K562 (cell line): ENCODE measurements around the gene TK1. TPM values are rescaled to one million over a fixed set of nuclear protein-coding genes. Genes with fewer than 3 reads are reported as not detected.
A peak's percentile ranks its signal among the peaks of the same experiment; 100 is the strongest.

ENCODE experiments used
- ATAC-seq: fragments of 200-7000 bp; cut with Tn5 transposase; 3 replicates; pipeline ENCODE4 v1.9.1; 2020; ENCODE audit warnings: moderate library complexity
- BruUV-seq: library from RNA; stranded (reverse); fragments of 400-500 nt; replicated peaks from 2 replicates; lab custom pipeline; 2021; lab: Mats Ljungman, UMichigan
- CTCF ChIA-PET: fragments of 300-600 bp; formaldehyde crosslinking; extraction: SDS; loops from one replicate; lab custom pipeline; 2021; ENCODE audit warnings: low intra/inter-chr PET ratio; lab: Yijun Ruan, JAX
- POLR2A ChIA-PET: fragments of 300-600, 350-650 bp; sonication (Branson Sonifier 250); formaldehyde crosslinking; extraction: SDS; loops from one replicate; lab custom pipeline; 2021; ENCODE audit warnings: antibody characterized with exemption, inconsistent platforms; lab: Yijun Ruan, JAX
- DNase-seq, 4 experiments: peaks; one replicate each; pipeline versions ENCODE4 v3.0.0 to v3.0.0-alpha.2; 2011 to 2018; ENCODE audit warnings: low spot score in 3 of 4, mixed read lengths in 3 of 4; ENCODE audit errors: extremely low read depth in 1 of 4
- FAIRE-seq: peaks from 2 replicates; lab custom pipeline; 2011; peaks lifted over from hg19 to GRCh38; lab: Jason Lieb, UNC
- H2AFZ ChIP-seq: 2 replicates; pipeline ENCODE4 v1.6.0; 2011; ENCODE audit warnings: low read depth, low read length, control low read depth, inconsistent platforms
- H3K27ac ChIP-seq: fragments of 200-600 bp; 3 replicates; pipeline ENCODE4 v1.8.0; 2011; ENCODE audit warnings: low read depth, mild to moderate bottlenecking, control low read depth, inconsistent platforms, low read length, moderate library complexity, mixed read lengths; ENCODE audit errors: extremely low read depth
- H3K27me3 ChIP-seq, 2 experiments: fragments of 300-600 bp in 1 of 2; 2 replicates in 1 of 2; 3 replicates in 1 of 2; pipeline versions ENCODE4 v1.6.0 to v1.8.0; 2011; ENCODE audit warnings: inconsistent platforms in 2 of 2, low read length in 2 of 2, mild to moderate bottlenecking in 1 of 2, mixed read lengths in 1 of 2, moderate library complexity in 1 of 2; ENCODE audit not compliant: control insufficient read depth in 2 of 2, insufficient read depth in 2 of 2
- H3K36me3 ChIP-seq: fragments of 300-600 bp; 3 replicates; pipeline ENCODE4 v1.8.0; 2011; ENCODE audit warnings: mild to moderate bottlenecking, low read length, inconsistent platforms; ENCODE audit not compliant: control insufficient read depth, insufficient read depth
- H3K4me1 ChIP-seq, 2 experiments: fragments of 200-600 bp in 1 of 2; replicated peaks in 1 of 2; 2 replicates in 1 of 2; 3 replicates in 1 of 2; pipeline versions ENCODE4 v1.5.1 to v1.8.0; 2011; ENCODE audit warnings: inconsistent platforms in 2 of 2, low read length in 2 of 2, mild to moderate bottlenecking in 1 of 2, mixed read lengths in 1 of 2, moderate library complexity in 1 of 2; ENCODE audit not compliant: control insufficient read depth in 2 of 2, insufficient read depth in 2 of 2
- H3K4me2 ChIP-seq: 2 replicates; pipeline ENCODE4 v1.6.1; 2011; ENCODE audit warnings: low read length, control low read depth, inconsistent platforms, mixed read lengths; ENCODE audit not compliant: insufficient read depth
- H3K4me3 ChIP-seq: fragments of 200-600 bp; sonication (generic), shearing (Covaris generic); 2 replicates; pipeline ENCODE4 v1.5.1; 2016; ENCODE audit warnings: control low read depth, inconsistent platforms
- H3K79me2 ChIP-seq: fragments of 200-600 bp; 3 replicates; pipeline ENCODE4 v1.8.0; 2011; ENCODE audit warnings: low read length, inconsistent platforms; ENCODE audit not compliant: control insufficient read depth, insufficient read depth
- H3K9ac ChIP-seq, 2 experiments: 2 replicates each; pipeline versions ENCODE4 v1.6.0 to v1.6.1; 2011; ENCODE audit warnings: low read depth in 2 of 2, low read length in 2 of 2, control low read depth in 1 of 2, inconsistent platforms in 1 of 2, mild to moderate bottlenecking in 1 of 2, mixed read lengths in 1 of 2; ENCODE audit not compliant: insufficient read depth in 1 of 2
- H3K9me1 ChIP-seq: one replicate; pipeline ENCODE4 v1.6.0; 2011; ENCODE audit warnings: inconsistent platforms, mild to moderate bottlenecking, low read length, moderate library complexity; ENCODE audit not compliant: control insufficient read depth, insufficient read depth
- H3K9me3 ChIP-seq: replicated peaks from 2 replicates; pipeline ENCODE4 v1.5.1; 2011; ENCODE audit warnings: low read depth, low read length, inconsistent platforms; ENCODE audit not compliant: control insufficient read depth, insufficient read depth
- H4K20me1 ChIP-seq: replicated peaks from 2 replicates; pipeline ENCODE4 v1.6.1; 2011; ENCODE audit warnings: low read length, inconsistent platforms, mixed read lengths; ENCODE audit not compliant: control insufficient read depth, insufficient read depth
- CC2D1A ChIP-seq: fragments of 450-650 bp; IDR thresholded peaks from 2 replicates; pipeline ENCODE4 v1.6.1; 2017; ENCODE audit warnings: mild to moderate bottlenecking
- EGR1 ChIP-seq: fragments of 450-650 bp; conservative IDR thresholded peaks from 2 replicates; pipeline ENCODE4 v1.6.1; 2017; ENCODE audit warnings: mild to moderate bottlenecking
- ILF3 ChIP-seq: fragments of 450-650 bp; IDR thresholded peaks from 2 replicates; pipeline ENCODE4 v1.6.1; 2018; ENCODE audit warnings: antibody characterized with exemption, mild to moderate bottlenecking, moderate library complexity, borderline replicate concordance
- IRF9 ChIP-seq: fragments of 450-650 bp; IDR thresholded peaks from 2 replicates; pipeline ENCODE4 v1.6.1; 2016; ENCODE audit warnings: missing biosample characterization, missing genetic modification characterization
- MYC ChIP-seq, 2 experiments: fragments of 250-450 bp in 1 of 2; sonication (Bioruptor Pico) in 1 of 2; IDR thresholded peaks; 2 replicates each; pipeline versions ENCODE4 v1.5.1 to v1.6.1; 2012 to 2021; ENCODE audit warnings: low read depth in 2 of 2, borderline replicate concordance in 1 of 2, improper control_type of control experiment in 1 of 2, low read length in 1 of 2, mild to moderate bottlenecking in 1 of 2, moderate library complexity in 1 of 2
- POLR2A ChIP-seq: fragments of 450-650 bp; conservative IDR thresholded peaks from 2 replicates; pipeline ENCODE4 v1.6.1; 2016
- POLR2G ChIP-seq: fragments of 200-400 bp; formaldehyde crosslinking; IDR thresholded peaks from 2 replicates; pipeline ENCODE4 v1.6.1; 2017; ENCODE audit warnings: low read depth, mild to moderate bottlenecking, antibody characterized with exemption, low read length, moderate library complexity
- SMC3 ChIP-seq: conservative IDR thresholded peaks from 2 replicates; pipeline ENCODE4 v1.6.1; 2011; ENCODE audit warnings: low read depth, low read length, improper control_type of control experiment; ENCODE audit not compliant: insufficient read depth
- SUPT5H ChIP-seq: fragments of 450-650 bp; IDR thresholded peaks from 2 replicates; pipeline ENCODE4 v1.6.1; 2016
- TRIM25 ChIP-seq: fragments of 450-650 bp; IDR thresholded peaks from 2 replicates; pipeline ENCODE4 v1.7.0; 2016; ENCODE audit warnings: borderline replicate concordance
- WGBS: fragments of 100-300 bp; shearing (Covaris generic); methylation state at CpG from one replicate; pipeline ENCODE4 v1.1.6; 2016; ENCODE audit warnings: low coverage, mixed read lengths; ENCODE audit not compliant: insufficient coverage; ENCODE audit errors: missing lambda C conversion rate; 5-methylcytosine and 5-hydroxymethylcytosine counted together
- in situ Hi-C: fragments of 300-500 bp; cut with MboI; formaldehyde crosslinking; loops from 4 replicates; pipeline ENCODE4 v1.15.0; 2018; ENCODE audit warnings: inconsistent platforms, mixed read lengths
- intact Hi-C: fragments of 100-400 bp; cut with micrococcal nuclease; formaldehyde crosslinking; loops from 2 replicates; pipeline ENCODE4 v1.14.2; 2022
- polyA plus RNA-seq, 8 experiments: library from polyadenylated mRNA; depleted of rRNA in 4 of 8; stranded (reverse) in 5 of 8; unstranded in 3 of 8; fragments of >200 nt; fragmentation: Nextera tagmentation in 2 of 8; fragmentation: Illumina TruSeq in 1 of 8; extraction: Ambion mirVana in 2 of 8; extraction: Trizol in 1 of 8; gene quantifications; 2 replicates each; pipeline versions ENCODE4 v1.2.1 to v1.2.3, GENCODE V29; 2011 to 2014; ENCODE audit warnings: inconsistent platforms in 1 of 8, missing spikeins in 1 of 8
- total RNA-seq, 7 experiments: library from RNA; depleted of rRNA in 6 of 7; stranded (reverse); fragments of >200 nt in 6 of 7; fragmentation: Illumina TruSeq in 2 of 7; extraction: Trizol in 2 of 7; gene quantifications; 2 replicates each; pipeline versions ENCODE4 v1.2.1 to v1.2.3, GENCODE V29; 2011 to 2021; ENCODE audit warnings: low replicate concordance in 1 of 7

The TK1 gene
- total and polyA plus RNA-seq, 9 of the 15 experiments (the other 6 are each of a cell fraction or from before 2014, with no cell fraction given), result 8.4 to 280 (median 103) TPM

GRCh38 chr17:78176548-78177025, 10.3 kb downstream of the TK1 start (continued):
- no peak for TF ChIP-seq EGR1
- peak; percentile 53 for TF ChIP-seq POLR2A
- peak; percentile 91 for TF ChIP-seq SMC3
- TF ChIP-seq MYC (IDR thresholded peaks at IDR 0.05; ENCODE audit: low read depth, low read length), result peak; percentile 66; the same call in 1 of the 2 replicates
- no peak for TF ChIP-seq MYC (CRISPR knock-in tag; IDR thresholded peaks at IDR 0.05; ENCODE audit: borderline replicate concordance, low read depth)
- no peak for TF ChIP-seq IRF9 (tag)
- TF ChIP-seq CC2D1A, result 0 out of 2 replicates have a peak, but pooled peaks have one; percentile 10

GRCh38 chr17:78175643-78175981, 11.2 kb downstream of the TK1 start:
- POLR2A ChIA-PET, result interaction anchor here (1.5 to 3.7 kb wide), 8 partner anchors 9 to 91 kb away, joined by 4 to 27 read pairs (median 7); partner anchors contain the start of genes AFMID, TK1 and TMC6
- 95% methylated on average over 8 of the region's 14 CpGs for WGBS

More at GRCh38 chr17:78175643-78175981, 11.2 kb downstream of the TK1 start:
- H3K79me2 ChIP-seq, result peaks cover 13% of the 10 kb centered on the region
- H4K20me1 ChIP-seq, result peaks cover 8% of the 10 kb centered on the region; the same call in 1 of the 2 replicates
- no peaks in the 10 kb centered on the region for H3K27me3 ChIP-seq
- peaks cover 95% of the 10 kb centered on the region; the same call in 2 of the 3 replicates for H3K36me3 ChIP-seq
- no peak for ATAC-seq
- BruUV-seq, result no TSS peak
- TF ChIP-seq SUPT5H, result 0 out of 2 replicates have a peak, but pooled peaks have one; percentile 29
- TF ChIP-seq TRIM25, result no peak
- TF ChIP-seq ILF3, result no peak
- TF ChIP-seq POLR2G, result peak; percentile 65
- H3K27ac ChIP-seq, result no peak overlapping the region
- no peak overlapping the region for H3K4me3 ChIP-seq
- CTCF ChIA-PET, result interaction anchor here (2.6 kb wide), 1 partner anchor 63 kb away, joined by 34 read pairs; no protein-coding TSS in a partner anchor
- H3K9me1 ChIP-seq, result no peaks in the 10 kb centered on the region
- H3K9me3 ChIP-seq, result no peaks in the 10 kb centered on the region
- H2AFZ ChIP-seq, result no peak overlapping the region
- no peak overlapping the region for H3K4me2 ChIP-seq
- no peak for FAIRE-seq
- H3K4me1 ChIP-seq, result peaks cover 7 to 53% of the 10 kb centered on the region in 2 experiments
- in situ Hi-C loops (no loop called here), intact Hi-C loops (loop anchor here (5.0 kb wide), 1 partner anchor 33 kb away; no protein-coding TSS in a partner anchor)
- DNase-seq, result no peak
- peak overlapping the region in 1 of 2 experiments; percentile 79; a peak in 2 of 4 replicates for H3K9ac ChIP-seq
